Caco-2 (cell line): ENCODE results near the gene FHOD1. TPM values are rescaled to one million over a fixed set of nuclear protein-coding genes. Genes with fewer than 3 reads are reported as not detected.

Experiments used
- BruUV-seq: library from RNA; stranded (reverse); fragments of 400-500 nt; replicated peaks from 2 replicates; lab custom pipeline; 2021; lab: Mats Ljungman, UMichigan
- CTCF ChIA-PET: fragments of 300-600 bp; sonication (Branson Sonifier 250); formaldehyde crosslinking; loops from one replicate; lab custom pipeline; 2022; ENCODE audit warnings: antibody characterized with exemption; lab: Charles Lee
- POLR2A ChIA-PET: fragments of 300-600 bp; sonication (Branson Sonifier 250); formaldehyde crosslinking; loops from one replicate; lab custom pipeline; 2022; ENCODE audit warnings: antibody characterized with exemption; lab: Charles Lee
- DNase-seq, 2 experiments: peaks; one replicate each; pipeline versions ENCODE4 v3.0.0 to v3.0.0-alpha.2; 2020 to 2022
- H3K27me3 ChIP-seq: replicated peaks from 2 replicates; pipeline ENCODE4 v1.6.0; 2011; ENCODE audit warnings: low read length; ENCODE audit not compliant: control insufficient read depth, insufficient read depth
- H3K36me3 ChIP-seq: 2 replicates; pipeline ENCODE4 v1.5.1; 2011; ENCODE audit warnings: low read length; ENCODE audit not compliant: control insufficient read depth, insufficient read depth
- H3K4me1 ChIP-seq: fragments of 250-450 bp; sonication (Bioruptor Pico); 2 replicates; pipeline ENCODE4 v1.5.1; 2020; ENCODE audit warnings: mild to moderate bottlenecking
- H3K4me3 ChIP-seq: 2 replicates; pipeline ENCODE4 v1.5.1; 2011; ENCODE audit warnings: low read depth, mild to moderate bottlenecking, control low read depth, low read length
- H3K9me3 ChIP-seq: fragments of 250-450 bp; sonication (Bioruptor Pico); 2 replicates; pipeline ENCODE4 v1.5.1; 2020; ENCODE audit warnings: mild to moderate bottlenecking, moderate library complexity
- H3K27ac Mint-ChIP-seq: one replicate; pipeline ENCODE4 v1.8.0; 2022; ENCODE audit warnings: mixed read lengths; ENCODE audit not compliant: unreplicated experiment
- H3K27me3 Mint-ChIP-seq: one replicate; pipeline ENCODE4 v1.8.0; 2022; ENCODE audit warnings: mixed read lengths; ENCODE audit not compliant: insufficient read depth, unreplicated experiment
- H3K36me3 Mint-ChIP-seq: one replicate; pipeline ENCODE4 v1.8.0; 2022; ENCODE audit warnings: mild to moderate bottlenecking, mixed read lengths; ENCODE audit not compliant: insufficient read depth, unreplicated experiment
- H3K4me1 Mint-ChIP-seq: one replicate; pipeline ENCODE4 v1.8.0; 2022; ENCODE audit warnings: low read depth, mixed read lengths; ENCODE audit not compliant: unreplicated experiment
- H3K4me3 Mint-ChIP-seq: one replicate; pipeline ENCODE4 v1.8.0; 2022; ENCODE audit warnings: mild to moderate bottlenecking, moderate library complexity, mixed read lengths; ENCODE audit not compliant: unreplicated experiment
- H3K9me3 Mint-ChIP-seq: one replicate; pipeline ENCODE4 v1.8.0; 2022; ENCODE audit warnings: mixed read lengths; ENCODE audit not compliant: unreplicated experiment
- CTCF ChIP-seq, 2 experiments: fragments of 200-600 bp in 1 of 2; IDR thresholded peaks; 1 replicate in 1 of 2; 2 replicates in 1 of 2; pipeline versions ENCODE4 v1.5.1 to v1.8.0; 2011 to 2022; ENCODE audit warnings: antibody characterized with exemption in 1 of 2, control low read depth in 1 of 2, inconsistent platforms in 1 of 2, low read depth in 1 of 2, low read length in 1 of 2, mild to moderate bottlenecking in 1 of 2, moderate library complexity in 1 of 2; ENCODE audit not compliant: insufficient read depth in 1 of 2, severe bottlenecking in 1 of 2, unreplicated experiment in 1 of 2
- intact Hi-C: fragments of 100-400 bp; cut with micrococcal nuclease; formaldehyde crosslinking; loops from one replicate; pipeline ENCODE4 v1.10.0; 2022; ENCODE audit not compliant: unreplicated experiment
- total RNA-seq: library from RNA; stranded (reverse); gene quantifications from 2 replicates; pipeline ENCODE4 v1.2.3, GENCODE V29; 2022

The FHOD1 gene
- total RNA-seq, 1 experiment from 2014 or later, result 69.0 TPM

- Mint-ChIP-seq H3K9me3 (no peaks in the 10 kb centered on the region), H3K27me3 (no peaks in the 10 kb centered on the region), H3K27ac (no peak overlapping the region), H3K36me3 (peaks cover 53% of the 10 kb centered on the region), H3K4me1 (peaks cover 15% of the 10 kb centered on the region), H3K4me3 (no peak overlapping the region)
- Histone ChIP-seq H3K4me1 (peaks cover 23% of the 10 kb centered on the region), H3K9me3 (no peaks in the 10 kb centered on the region), H3K4me3 (no peak overlapping the region), H3K27me3 (no peaks in the 10 kb centered on the region), H3K36me3 (peaks cover 2% of the 10 kb centered on the region; the same call in 1 of the 2 replicates)
- intact Hi-C loops, result no loop called here
- TF ChIP-seq CTCF (IDR thresholded peaks at IDR 0.05; ENCODE audit: insufficient read depth in 1 of 2, low read depth in 1 of 2, low read length in 1 of 2, severe bottlenecking in 1 of 2, unreplicated experiment in 1 of 2), result no peak
- no TSS peak for BruUV-seq
- POLR2A ChIA-PET, result interaction anchor here (1.0 kb wide), 1 partner anchor 9 kb away, joined by 3 read pairs; the partner anchor contains the start of gene FHOD1
- CTCF ChIA-PET, result interaction anchor here (0.6 kb wide), 1 partner anchor 86 kb away, joined by 4 read pairs; no protein-coding TSS in a partner anchor
- no peak for DNase-seq
Measured at GRCh38 chr16:67238278-67238575, 9.1 kb downstream of the FHOD1 start.

- no peak overlapping the region for H3K4me3 Mint-ChIP-seq
- TF ChIP-seq CTCF (IDR thresholded peaks at IDR 0.05; ENCODE audit: insufficient read depth in 1 of 2, low read depth in 1 of 2, low read length in 1 of 2, severe bottlenecking in 1 of 2, unreplicated experiment in 1 of 2), result no peak
- ChIA-PET CTCF (interaction anchor here (0.6 kb wide), 1 partner anchor 345 kb away, joined by 3 read pairs; no protein-coding TSS in a partner anchor), POLR2A (interaction anchor here (1.0 kb wide), 1 partner anchor 9 kb away, joined by 3 read pairs; the partner anchor contains the start of gene FHOD1)
- H3K27me3 ChIP-seq, result no peaks in the 10 kb centered on the region
- no peaks in the 10 kb centered on the region for H3K9me3 ChIP-seq
- peaks cover 2% of the 10 kb centered on the region; the same call in 1 of the 2 replicates for H3K36me3 ChIP-seq
- BruUV-seq, result no TSS peak
- peaks cover 13% of the 10 kb centered on the region for H3K4me1 Mint-ChIP-seq
- DNase-seq, result no peak
- peaks cover 23% of the 10 kb centered on the region for H3K4me1 ChIP-seq
- H3K27ac Mint-ChIP-seq, result peak overlapping the region; percentile 33
- no peaks in the 10 kb centered on the region for H3K9me3 Mint-ChIP-seq
- H3K4me3 ChIP-seq, result no peak overlapping the region
- H3K27me3 Mint-ChIP-seq, result no peaks in the 10 kb centered on the region
- H3K36me3 Mint-ChIP-seq, result peaks cover 59% of the 10 kb centered on the region
- intact Hi-C loops, result no loop called here
Measured at GRCh38 chr16:67237396-67238277, 9.6 kb downstream of the FHOD1 start.

GRCh38 chr16:67236563-67237395, 10.5 kb downstream of the FHOD1 start:
- peak; percentile 81 to 85 for DNase-seq
- peaks cover 16% of the 10 kb centered on the region for H3K4me1 ChIP-seq
- POLR2A ChIA-PET, result interaction anchor here (1.2 kb wide), 1 partner anchor 11 kb away, joined by 4 read pairs; no protein-coding TSS in a partner anchor
- Mint-ChIP-seq H3K4me1 (peaks cover 8% of the 10 kb centered on the region), H3K27ac (peak overlapping the region; percentile 33), H3K4me3 (no peak overlapping the region), H3K9me3 (no peaks in the 10 kb centered on the region), H3K27me3 (no peaks in the 10 kb centered on the region), H3K36me3 (peaks cover 67% of the 10 kb centered on the region)
- H3K27me3 ChIP-seq, result no peaks in the 10 kb centered on the region
- BruUV-seq, result TSS peak; percentile 14
- peaks cover 2% of the 10 kb centered on the region; the same call in 1 of the 2 replicates for H3K36me3 ChIP-seq
- intact Hi-C loops, result no loop called here
- no peaks in the 10 kb centered on the region for H3K9me3 ChIP-seq
- CTCF ChIA-PET, result interaction anchor here (0.6 to 6.0 kb wide), 6 partner anchors 10 to 283 kb away, joined by 3 to 19 read pairs (median 4); no protein-coding TSS in a partner anchor
- TF ChIP-seq CTCF (IDR thresholded peaks at IDR 0.05; ENCODE audit: insufficient read depth in 1 of 2, low read depth in 1 of 2, low read length in 1 of 2, severe bottlenecking in 1 of 2, unreplicated experiment in 1 of 2), result no peak
- H3K4me3 ChIP-seq, result no peak overlapping the region
